HepG2 (cell line): ENCODE measurements around the gene GIMD1. TPM values are rescaled to one million over a fixed set of nuclear protein-coding genes. Genes with fewer than 3 reads are reported as not detected.

Experiments used
- ATAC-seq: fragments of 200-7000 bp; cut with Tn5 transposase; 3 replicates; pipeline ENCODE4 v1.9.1; 2020; ENCODE audit warnings: mild to moderate bottlenecking, moderate library complexity
- BruUV-seq: library from RNA; stranded (reverse); fragments of 400-500 nt; replicated peaks from 2 replicates; lab custom pipeline; 2021; lab: Mats Ljungman, UMichigan
- CTCF ChIA-PET: fragments of 300-600 bp; formaldehyde crosslinking; extraction: SDS; loops from one replicate; lab custom pipeline; 2021; ENCODE audit warnings: low total read pairs, inconsistent platforms, low intra/inter-chr PET ratio; lab: Yijun Ruan, JAX
- POLR2A ChIA-PET: fragments of 350-600 bp; sonication (Branson Sonifier 250); formaldehyde crosslinking; loops from one replicate; lab custom pipeline; 2020; ENCODE audit warnings: antibody characterized with exemption, inconsistent platforms; lab: Yijun Ruan, JAX
- DNase-seq: peaks from one replicate; pipeline ENCODE4 v3.0.0-alpha.2; 2015; ENCODE audit warnings: low spot score
- FAIRE-seq: peaks from 3 replicates; lab custom pipeline; 2011; peaks lifted over from hg19 to GRCh38; lab: Jason Lieb, UNC
- H2AFZ ChIP-seq: one replicate; pipeline ENCODE4 v1.6.1; 2011; ENCODE audit warnings: low read length, inconsistent platforms
- H3K27ac ChIP-seq: fragments of 300-600 bp; 3 replicates; pipeline ENCODE4 v1.8.0; 2011; ENCODE audit warnings: mixed run types, mild to moderate bottlenecking, mixed read lengths, low read length, inconsistent platforms; ENCODE audit not compliant: insufficient read depth; ENCODE audit errors: extremely low read length
- H3K27me3 ChIP-seq, 2 experiments: fragments of 200-600 bp in 1 of 2; 2 replicates in 1 of 2; 3 replicates in 1 of 2; pipeline versions ENCODE4 v1.6.0 to v1.8.0; 2011; ENCODE audit warnings: low read length in 2 of 2, mild to moderate bottlenecking in 2 of 2, moderate library complexity in 2 of 2, inconsistent platforms in 1 of 2; ENCODE audit not compliant: insufficient read depth in 2 of 2, control insufficient read depth in 1 of 2
- H3K36me3 ChIP-seq, 2 experiments: fragments of 200-600 bp in 1 of 2; replicated peaks in 1 of 2; 2 replicates in 1 of 2; 3 replicates in 1 of 2; pipeline versions ENCODE4 v1.5.1 to v1.8.0; 2011; ENCODE audit warnings: low read length in 2 of 2, inconsistent platforms in 1 of 2; ENCODE audit not compliant: insufficient read depth in 2 of 2, control insufficient read depth in 1 of 2
- H3K4me1 ChIP-seq: 2 replicates; pipeline ENCODE4 v1.5.1; 2012; ENCODE audit warnings: low read length, inconsistent platforms; ENCODE audit not compliant: insufficient read depth
- H3K4me2 ChIP-seq: 2 replicates; pipeline ENCODE4 v1.6.0; 2011; ENCODE audit warnings: low read depth, low read length, inconsistent platforms
- H3K4me3 ChIP-seq, 3 experiments: fragments of 200-600 bp in 1 of 3; sonication (generic), shearing (Covaris generic) in 1 of 3; replicated peaks in 1 of 3; 2 replicates each; pipeline ENCODE4 v1.5.1; 2011 to 2016; ENCODE audit warnings: low read length in 3 of 3, inconsistent platforms in 2 of 3, low read depth in 2 of 3, mild to moderate bottlenecking in 2 of 3, control low read depth in 1 of 3, mixed read lengths in 1 of 3; ENCODE audit not compliant: insufficient read depth in 1 of 3
- H3K79me2 ChIP-seq: one replicate; pipeline ENCODE4 v1.6.1; 2011; ENCODE audit warnings: low read length, inconsistent platforms; ENCODE audit not compliant: insufficient read depth
- H3K9ac ChIP-seq: 2 replicates; pipeline ENCODE4 v1.6.0; 2011; ENCODE audit warnings: mild to moderate bottlenecking, low read depth, low read length, inconsistent platforms; ENCODE audit not compliant: insufficient read depth
- H3K9me3 ChIP-seq: 2 replicates; pipeline ENCODE4 v1.5.1; 2012; ENCODE audit warnings: mild to moderate bottlenecking, low read length
- H4K20me1 ChIP-seq: 2 replicates; pipeline ENCODE4 v1.6.0; 2011; ENCODE audit warnings: inconsistent platforms, mild to moderate bottlenecking, low read length, moderate library complexity; ENCODE audit not compliant: insufficient read depth
- ARID4A ChIP-seq: sonication (generic); formaldehyde crosslinking; IDR thresholded peaks from 2 replicates; pipeline ENCODE4 v1.5.0; 2020; ENCODE audit warnings: mild to moderate bottlenecking, missing genetic modification reagents, borderline replicate concordance
- JDP2 ChIP-seq: sonication (generic); formaldehyde crosslinking; IDR thresholded peaks from 2 replicates; pipeline ENCODE4 v1.8.1; 2022; ENCODE audit warnings: missing genetic modification reagents, borderline replicate concordance
- MBD4 ChIP-seq: IDR thresholded peaks from 2 replicates; pipeline ENCODE4 v1.6.1; 2012; ENCODE audit warnings: low read length, inconsistent platforms, borderline replicate concordance
- MNT ChIP-seq: fragments of 450-650 bp; IDR thresholded peaks from 2 replicates; pipeline ENCODE4 v1.6.1; 2016
- POLR2AphosphoS2 ChIP-seq: IDR thresholded peaks from 2 replicates; pipeline ENCODE4 v1.6.1; 2011; ENCODE audit warnings: low read depth, low read length, improper control_type of control experiment
- RFX5 ChIP-seq: IDR thresholded peaks from 2 replicates; pipeline ENCODE4 v1.6.1; 2011; ENCODE audit warnings: low read depth, low read length, improper control_type of control experiment
- TBL1XR1 ChIP-seq: fragments of 150-350 bp; IDR thresholded peaks from 2 replicates; pipeline ENCODE4 v1.6.1; 2014; ENCODE audit warnings: borderline replicate concordance, low read length; ENCODE audit not compliant: partially characterized antibody
- ZKSCAN1 ChIP-seq: fragments of 150-350 bp; IDR thresholded peaks from 2 replicates; pipeline ENCODE4 v1.6.1; 2014; ENCODE audit warnings: low read length
- WGBS: methylation state at CpG from one replicate; pipeline ENCODE4 v1.1.6; 2017; ENCODE audit warnings: low lambda C conversion rate; 5-methylcytosine and 5-hydroxymethylcytosine counted together
- in situ Hi-C: cut with HindIII; loops from 2 replicates; pipeline ENCODE4 v1.10.0; 2017; ENCODE audit warnings: low pct_unique_long_range_greater_than_20kb; ENCODE audit not compliant: extremely low pct_ligation_motif_present
- intact Hi-C: fragments of 100-400 bp; cut with micrococcal nuclease; formaldehyde crosslinking; loops from one replicate; pipeline ENCODE4 v1.10.0; 2022; ENCODE audit not compliant: unreplicated experiment
- polyA plus RNA-seq, 8 experiments: library from polyadenylated mRNA; depleted of rRNA in 3 of 8; stranded (reverse) in 7 of 8; unstranded in 1 of 8; fragments of >200 nt; fragmentation: Illumina TruSeq in 4 of 8; extraction: Trizol in 4 of 8; gene quantifications; 2 replicates each; pipeline versions ENCODE4 v1.2.1 to v1.2.3, GENCODE V29; 2011 to 2016; ENCODE audit warnings: low read depth in 4 of 8, missing spikeins in 1 of 8, mixed read lengths in 1 of 8; ENCODE audit not compliant: insufficient read depth in 1 of 8
- total RNA-seq, 5 experiments: library from RNA; depleted of rRNA; stranded (reverse); fragments of >200 nt; fragmentation: Illumina TruSeq; extraction: Trizol; gene quantifications; 2 replicates each; pipeline ENCODE4 v1.2.3, GENCODE V29; 2016; ENCODE audit warnings: low read depth in 1 of 5
- TF ChIP-seq, protein P1 (sequence below): IDR thresholded peaks from 2 replicates; pipeline ENCODE4 v1.6.1; 2016; ENCODE audit warnings: low read depth, borderline replicate concordance
- TF ChIP-seq, protein P2 (sequence below): sonication (generic); formaldehyde crosslinking; IDR thresholded peaks from 2 replicates; pipeline ENCODE4 v1.4.0; 2020; ENCODE audit warnings: missing genetic modification reagents
- TF ChIP-seq, protein P3 (sequence below): sonication (generic); formaldehyde crosslinking; IDR thresholded peaks from 2 replicates; pipeline ENCODE4 v1.5.1; 2020; ENCODE audit warnings: missing genetic modification reagents, mild to moderate bottlenecking, borderline replicate concordance

GIMD1 gene
- total and polyA plus RNA-seq, 2 of the 13 experiments (the other 11 are each of a cell fraction or from before 2014, with no cell fraction given) = not detected

DNA sequence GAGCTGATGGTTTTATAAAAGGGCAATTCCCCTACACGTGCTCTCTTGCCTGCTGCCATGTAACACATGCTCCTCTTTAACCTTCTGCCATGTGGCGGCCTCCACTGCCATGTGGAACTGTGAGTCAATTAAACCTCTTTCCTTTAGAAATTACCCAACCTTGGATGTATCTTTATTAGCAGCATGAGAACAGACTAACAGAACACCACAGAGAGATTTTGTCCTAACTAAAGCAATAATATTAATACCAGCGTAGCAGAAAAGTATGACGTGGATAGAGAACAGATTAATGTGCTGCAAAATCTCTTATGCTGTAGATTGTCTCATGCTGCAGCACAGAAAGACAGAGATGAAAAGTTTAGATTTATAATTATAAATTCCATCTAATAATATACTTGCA is 29.1 kb downstream of the GIMD1 start:
- no peaks in the 10 kb centered on the region for H4K20me1 ChIP-seq
- no peak overlapping the region for H3K9ac ChIP-seq
- no peak overlapping the region for H3K27ac ChIP-seq
- ATAC-seq (no peak), FAIRE-seq (no peak), DNase-seq (no peak)
- intact Hi-C loops = no loop called here
- H3K4me2 ChIP-seq = no peak overlapping the region
- peaks cover 10% of the 10 kb centered on the region for H3K9me3 ChIP-seq
- H3K4me3 ChIP-seq = no peak overlapping the region
- TF ChIP-seq ARID4A = no peak
- no peak for TF ChIP-seq JDP2
- no peak for TF ChIP-seq MBD4
- TF ChIP-seq POLR2AphosphoS2 = no peak
- TF ChIP-seq, protein P1, sequence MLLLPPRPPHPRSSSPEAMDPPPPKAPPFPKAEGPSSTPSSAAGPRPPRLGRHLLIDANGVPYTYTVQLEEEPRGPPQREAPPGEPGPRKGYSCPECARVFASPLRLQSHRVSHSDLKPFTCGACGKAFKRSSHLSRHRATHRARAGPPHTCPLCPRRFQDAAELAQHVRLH (CRISPR knock-in tag) = no peak
- no peak for TF ChIP-seq RFX5
- TF ChIP-seq, protein P2, sequence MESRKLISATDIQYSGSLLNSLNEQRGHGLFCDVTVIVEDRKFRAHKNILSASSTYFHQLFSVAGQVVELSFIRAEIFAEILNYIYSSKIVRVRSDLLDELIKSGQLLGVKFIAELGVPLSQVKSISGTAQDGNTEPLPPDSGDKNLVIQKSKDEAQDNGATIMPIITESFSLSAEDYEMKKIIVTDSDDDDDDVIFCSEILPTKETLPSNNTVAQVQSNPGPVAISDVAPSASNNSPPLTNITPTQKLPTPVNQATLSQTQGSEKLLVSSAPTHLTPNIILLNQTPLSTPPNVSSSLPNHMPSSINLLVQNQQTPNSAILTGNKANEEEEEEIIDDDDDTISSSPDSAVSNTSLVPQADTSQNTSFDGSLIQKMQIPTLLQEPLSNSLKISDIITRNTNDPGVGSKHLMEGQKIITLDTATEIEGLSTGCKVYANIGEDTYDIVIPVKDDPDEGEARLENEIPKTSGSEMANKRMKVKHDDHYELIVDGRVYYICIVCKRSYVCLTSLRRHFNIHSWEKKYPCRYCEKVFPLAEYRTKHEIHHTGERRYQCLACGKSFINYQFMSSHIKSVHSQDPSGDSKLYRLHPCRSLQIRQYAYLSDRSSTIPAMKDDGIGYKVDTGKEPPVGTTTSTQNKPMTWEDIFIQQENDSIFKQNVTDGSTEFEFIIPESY (CRISPR knock-in tag) = peak; percentile 25; the same call in 1 of the 2 replicates
- TF ChIP-seq, protein P3, sequence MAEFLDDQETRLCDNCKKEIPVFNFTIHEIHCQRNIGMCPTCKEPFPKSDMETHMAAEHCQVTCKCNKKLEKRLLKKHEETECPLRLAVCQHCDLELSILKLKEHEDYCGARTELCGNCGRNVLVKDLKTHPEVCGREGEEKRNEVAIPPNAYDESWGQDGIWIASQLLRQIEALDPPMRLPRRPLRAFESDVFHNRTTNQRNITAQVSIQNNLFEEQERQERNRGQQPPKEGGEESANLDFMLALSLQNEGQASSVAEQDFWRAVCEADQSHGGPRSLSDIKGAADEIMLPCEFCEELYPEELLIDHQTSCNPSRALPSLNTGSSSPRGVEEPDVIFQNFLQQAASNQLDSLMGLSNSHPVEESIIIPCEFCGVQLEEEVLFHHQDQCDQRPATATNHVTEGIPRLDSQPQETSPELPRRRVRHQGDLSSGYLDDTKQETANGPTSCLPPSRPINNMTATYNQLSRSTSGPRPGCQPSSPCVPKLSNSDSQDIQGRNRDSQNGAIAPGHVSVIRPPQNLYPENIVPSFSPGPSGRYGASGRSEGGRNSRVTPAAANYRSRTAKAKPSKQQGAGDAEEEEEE (CRISPR knock-in tag) = no peak
- no peak for TF ChIP-seq ZKSCAN1
- no peak for TF ChIP-seq TBL1XR1
- peak; percentile 70 for TF ChIP-seq MNT
- TF ChIP-seq, all 625 proteins: peak for 2
- H3K4me1 ChIP-seq = peaks cover 26% of the 10 kb centered on the region
- in situ Hi-C loops = no loop called here
- ChIA-PET CTCF (no interaction called here), POLR2A (no interaction called here)
- no peak overlapping the region for H2AFZ ChIP-seq
- peaks cover 11 to 43% of the 10 kb centered on the region in 2 experiments for H3K36me3 ChIP-seq
- BruUV-seq = TSS peak; percentile 5
- WGBS = over 99% methylated on average over 4 of the region's 4 CpGs
- H3K27me3 ChIP-seq = no peaks in the 10 kb centered on the region
- H3K79me2 ChIP-seq = peaks cover 40% of the 10 kb centered on the region
